Activated naive CD4-positive, alpha-beta T cell treated with anti-CD3 and anti-CD28 coated beads for 36 hours (primary cell): ENCODE data around the gene FBXL19. TPM values are rescaled to one million over a fixed set of nuclear protein-coding genes. Genes with fewer than 3 reads are reported as not detected.

Experiments used
- CTCF ChIA-PET: fragments of 350-600 bp; sonication (Branson Sonifier 250); formaldehyde crosslinking; loops from one replicate; lab custom pipeline; 2021; ENCODE audit warnings: antibody characterized with exemption; lab: Charles Lee
- DNase-seq: peaks from one replicate; pipeline ENCODE4 v3.0.0-alpha.2; 2020
- H3K27ac Mint-ChIP-seq: one replicate; pipeline ENCODE4 v1.8.0; 2021; ENCODE audit warnings: mild to moderate bottlenecking, mixed read lengths
- H3K27me3 Mint-ChIP-seq: one replicate; pipeline ENCODE4 v1.8.0; 2021; ENCODE audit warnings: low read depth, mixed read lengths
- H3K36me3 Mint-ChIP-seq: one replicate; pipeline ENCODE4 v1.8.0; 2021; ENCODE audit warnings: low read depth, mixed read lengths
- H3K4me1 Mint-ChIP-seq: one replicate; pipeline ENCODE4 v1.8.0; 2021; ENCODE audit warnings: low read depth, mixed read lengths
- H3K4me3 Mint-ChIP-seq: one replicate; pipeline ENCODE4 v1.8.0; 2021; ENCODE audit warnings: mild to moderate bottlenecking, moderate library complexity, mixed read lengths
- H3K9me3 Mint-ChIP-seq: one replicate; pipeline ENCODE4 v1.8.0; 2021; ENCODE audit warnings: mixed read lengths
- intact Hi-C: fragments of 100-400 bp; cut with micrococcal nuclease; formaldehyde crosslinking; loops from one replicate; pipeline ENCODE4 v1.15.1; 2023
- total RNA-seq, 2 experiments: library from RNA; stranded (reverse); gene quantifications; one replicate each; pipeline ENCODE4 v1.2.3, GENCODE V29; 2021

FBXL19 gene
- total RNA-seq, 2 experiments from 2014 or later, result 13.6 to 15.2 TPM

DNA sequence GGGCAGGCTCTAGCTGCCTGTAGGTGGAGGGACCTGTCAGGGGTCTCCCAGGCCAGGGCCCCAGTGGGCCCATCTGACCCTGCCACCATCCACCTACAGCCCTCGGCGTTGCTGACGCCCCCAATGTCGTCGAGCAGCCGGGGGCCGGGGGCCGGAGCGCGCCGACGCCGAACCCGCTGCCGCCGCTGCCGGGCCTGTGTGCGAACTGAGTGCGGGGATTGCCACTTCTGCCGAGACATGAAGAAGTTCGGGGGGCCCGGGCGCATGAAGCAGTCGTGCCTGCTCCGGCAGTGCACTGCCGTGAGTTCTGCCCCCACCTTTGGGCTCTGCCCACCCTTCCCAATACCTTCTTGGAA, 2.2 kb downstream of the FBXL19 start:
- no peak for DNase-seq
- intact Hi-C loops, result loop anchor here (10.0 kb wide), 2 partner anchors 371 to 551 kb away; partner anchors contain the start of genes MYL11, TBC1D10B and ZNF764
- Mint-ChIP-seq H3K4me3 (no peak overlapping the region), H3K27me3 (no peaks in the 10 kb centered on the region), H3K9me3 (no peaks in the 10 kb centered on the region), H3K4me1 (peaks cover 14% of the 10 kb centered on the region), H3K27ac (peak overlapping the region; percentile 32), H3K36me3 (peaks cover 2% of the 10 kb centered on the region)
- CTCF ChIA-PET, result interaction anchor here (1.1 to 2.0 kb wide), 2 partner anchors 16 to 112 kb away, joined by 4 to 9 read pairs; no protein-coding TSS in a partner anchor

DNA sequence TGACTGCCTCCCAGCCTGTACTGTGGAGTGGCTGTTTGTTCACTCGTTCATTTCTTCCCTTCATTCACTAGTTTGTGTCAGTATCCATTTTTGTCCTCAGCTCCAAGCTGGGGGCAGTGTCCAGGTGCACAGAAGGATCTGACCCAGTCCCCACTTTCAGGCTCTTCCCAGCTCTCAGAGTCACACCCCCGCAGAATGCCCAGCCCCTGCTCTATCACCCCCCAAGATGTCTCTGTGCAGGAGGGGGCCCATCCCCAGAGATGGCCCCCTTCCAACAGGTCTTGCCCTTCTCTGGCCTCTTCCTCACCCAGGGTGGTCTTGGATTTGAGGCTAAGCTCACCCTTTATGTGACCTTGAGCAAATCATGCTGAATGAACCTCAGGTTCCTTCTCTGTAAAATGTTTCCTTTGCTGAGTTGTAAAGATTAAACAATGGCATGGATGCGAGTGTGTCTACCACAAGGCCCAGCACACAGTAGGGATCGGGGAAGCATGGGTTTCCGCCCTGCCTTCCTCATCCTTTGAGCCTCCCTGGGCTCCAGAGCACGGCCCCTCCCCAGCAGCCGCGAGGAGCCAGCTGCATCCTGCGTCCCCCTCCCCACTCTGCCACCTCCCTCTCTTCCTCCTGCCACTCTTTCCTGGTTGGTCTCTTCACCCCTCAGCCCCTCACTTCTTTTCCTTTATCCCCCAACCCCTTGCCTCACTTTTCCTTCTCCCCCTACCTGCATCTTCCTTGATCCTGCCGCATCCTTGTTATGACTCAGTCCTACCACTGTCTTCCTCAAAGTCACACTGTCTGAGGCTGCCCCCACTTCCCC, 2.8 kb downstream of the FBXL19 start:
- CTCF ChIA-PET, result interaction anchor here (1.1 to 2.8 kb wide), 5 partner anchors 10 to 113 kb away, joined by 4 to 19 read pairs (median 5); no protein-coding TSS in a partner anchor
- Mint-ChIP-seq H3K4me1 (peaks cover 14% of the 10 kb centered on the region), H3K4me3 (peak overlapping the region; percentile 27), H3K36me3 (peaks cover 3% of the 10 kb centered on the region), H3K27me3 (no peaks in the 10 kb centered on the region), H3K27ac (no peak overlapping the region), H3K9me3 (no peaks in the 10 kb centered on the region)
- no peak for DNase-seq
- intact Hi-C loops, result loop anchor here (10.0 kb wide), 2 partner anchors 371 to 551 kb away; partner anchors contain the start of genes MYL11, TBC1D10B and ZNF764

DNA sequence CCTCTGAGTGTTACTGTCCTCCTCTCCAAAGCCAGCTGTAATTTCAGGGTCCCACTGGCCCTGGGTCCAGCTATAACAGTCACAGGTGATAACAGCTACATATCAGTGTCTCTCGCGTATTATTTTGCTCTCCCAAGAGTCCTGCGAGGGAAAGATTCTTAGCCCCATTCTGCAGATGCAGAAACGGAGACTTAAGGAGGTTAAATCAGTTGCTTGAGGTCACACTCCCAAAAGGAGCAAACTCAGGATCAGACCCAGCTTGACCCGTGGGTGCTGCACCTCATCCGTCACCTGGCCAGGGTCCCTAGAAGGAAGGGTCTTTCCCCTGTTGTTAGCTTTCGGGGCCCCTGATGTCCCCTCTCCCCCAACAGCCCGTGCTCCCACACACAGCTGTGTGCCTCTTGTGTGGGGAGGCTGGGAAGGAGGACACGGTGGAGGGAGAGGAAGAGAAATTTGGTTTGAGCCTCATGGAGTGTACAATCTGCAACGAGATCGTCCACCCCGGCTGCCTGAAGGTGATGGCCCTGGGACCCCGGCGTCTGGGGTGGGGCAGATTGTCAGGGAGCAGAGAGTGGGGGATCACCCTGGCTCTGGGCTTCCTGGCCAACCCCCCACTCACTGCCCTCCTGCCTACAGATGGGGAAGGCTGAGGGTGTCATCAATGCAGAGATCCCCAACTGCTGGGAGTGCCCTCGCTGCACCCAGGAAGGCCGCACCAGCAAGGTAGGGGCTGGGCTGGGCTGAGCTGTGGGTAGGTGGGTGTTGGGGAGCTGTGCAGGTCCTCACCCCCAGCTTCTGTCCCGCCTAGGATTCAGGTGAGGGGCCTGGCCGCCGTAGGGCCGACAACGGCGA, 3.8 kb downstream of the FBXL19 start:
- no peak overlapping the region for H3K27ac Mint-ChIP-seq
- peaks cover 3% of the 10 kb centered on the region for H3K36me3 Mint-ChIP-seq
- H3K27me3 Mint-ChIP-seq, result no peaks in the 10 kb centered on the region
- H3K4me1 Mint-ChIP-seq, result peaks cover 14% of the 10 kb centered on the region
- DNase-seq, result no peak
- CTCF ChIA-PET, result interaction anchor here (0.6 to 2.8 kb wide), 5 partner anchors 9 to 83 kb away, joined by 3 to 19 read pairs (median 5); no protein-coding TSS in a partner anchor
- intact Hi-C loops, result loop anchor here (10.0 kb wide), 2 partner anchors 372 to 552 kb away; partner anchors contain the start of genes MYL11, TBC1D10B and ZNF764
- H3K9me3 Mint-ChIP-seq, result no peaks in the 10 kb centered on the region
- no peak overlapping the region for H3K4me3 Mint-ChIP-seq

DNA sequence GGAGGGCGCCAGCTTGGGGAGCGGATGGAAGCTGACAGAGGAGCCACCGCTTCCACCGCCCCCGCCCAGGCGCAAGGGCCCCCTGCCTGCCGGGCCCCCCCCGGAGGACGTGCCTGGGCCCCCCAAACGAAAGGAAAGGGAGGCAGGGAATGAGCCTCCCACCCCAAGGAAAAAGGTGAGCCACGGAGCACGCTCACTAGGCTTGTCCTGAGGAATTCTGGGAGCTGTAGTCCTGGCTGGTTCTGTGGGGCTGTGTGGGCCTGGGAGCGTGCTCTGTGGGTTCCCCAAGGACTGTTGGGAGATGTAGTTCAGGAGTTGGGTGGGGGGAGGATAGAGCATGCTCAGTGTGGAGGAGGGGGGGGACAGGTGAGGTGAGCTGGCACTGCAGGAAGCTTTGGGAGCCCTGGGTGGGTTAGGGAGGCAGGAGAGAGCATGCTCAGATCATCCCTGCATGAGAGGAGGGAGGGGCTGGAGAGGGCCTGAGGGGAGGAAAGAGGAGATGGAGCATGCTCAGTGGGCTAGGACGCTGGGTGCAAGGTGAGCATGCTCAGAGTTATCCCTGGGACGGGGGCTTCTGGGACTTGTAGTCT, 4.5 kb downstream of the FBXL19 start:
- Mint-ChIP-seq H3K9me3 (no peaks in the 10 kb centered on the region), H3K27ac (no peak overlapping the region), H3K4me1 (peaks cover 14% of the 10 kb centered on the region), H3K27me3 (no peaks in the 10 kb centered on the region), H3K4me3 (no peak overlapping the region), H3K36me3 (peaks cover 6% of the 10 kb centered on the region)
- intact Hi-C loops, result loop anchor here (10.0 kb wide), 2 partner anchors 373 to 553 kb away; partner anchors contain the start of genes MYL11, TBC1D10B and ZNF764
- DNase-seq, result peak; percentile 57
- CTCF ChIA-PET, result interaction anchor here (0.9 to 2.8 kb wide), 3 partner anchors 8 to 84 kb away, joined by 5 to 19 read pairs (median 5); no protein-coding TSS in a partner anchor

DNA sequence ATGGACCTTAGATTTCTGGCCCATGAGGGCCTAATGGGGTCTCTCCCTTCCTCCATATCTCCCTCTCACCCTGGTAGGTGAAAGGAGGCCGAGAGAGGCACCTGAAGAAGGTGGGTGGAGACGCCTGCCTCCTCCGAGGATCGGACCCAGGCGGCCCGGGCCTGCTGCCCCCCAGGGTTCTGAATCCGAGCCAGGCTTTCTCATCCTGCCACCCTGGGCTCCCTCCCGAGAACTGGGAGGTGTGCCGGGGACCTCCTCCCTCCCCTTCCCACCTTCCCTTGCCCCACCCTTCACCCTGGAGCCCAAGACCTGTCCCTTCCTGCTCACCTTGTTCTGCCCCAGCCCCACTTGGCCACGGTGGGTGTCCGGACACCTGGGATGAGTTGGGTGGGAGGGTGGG, 5.0 kb downstream of the FBXL19 start:
- intact Hi-C loops, result loop anchor here (10.0 kb wide), 2 partner anchors 374 to 554 kb away; partner anchors contain the start of genes MYL11, TBC1D10B and ZNF764
- CTCF ChIA-PET, result interaction anchor here (0.9 to 2.8 kb wide), 2 partner anchors 14 to 84 kb away, joined by 5 to 19 read pairs; no protein-coding TSS in a partner anchor
- no peaks in the 10 kb centered on the region for H3K27me3 Mint-ChIP-seq

DNA sequence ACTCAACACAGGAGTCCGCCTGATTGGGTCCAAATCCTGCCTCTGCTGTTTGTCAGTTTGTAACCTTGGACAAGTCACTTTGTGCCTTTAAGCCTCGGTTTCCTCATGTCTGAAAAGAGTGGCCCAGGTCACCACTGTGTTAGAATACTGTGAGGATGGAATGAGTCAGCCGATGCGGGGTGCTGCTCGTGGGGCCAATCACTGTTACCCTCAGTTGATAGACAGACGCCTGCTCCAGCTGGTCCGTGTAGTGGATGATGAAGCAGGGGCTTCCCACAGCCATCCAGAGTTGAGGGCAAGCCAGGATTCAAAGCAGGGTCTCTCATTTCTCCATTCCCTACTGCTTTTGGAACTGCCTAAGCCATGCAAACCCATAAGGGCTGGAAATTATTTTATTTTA, 5.8 kb downstream of the FBXL19 start:
- CTCF ChIA-PET, result interaction anchor here (2.8 kb wide), 1 partner anchor 13 kb away, joined by 19 read pairs; no protein-coding TSS in a partner anchor
- Mint-ChIP-seq H3K4me3 (no peak overlapping the region), H3K4me1 (peaks cover 14% of the 10 kb centered on the region), H3K27me3 (no peaks in the 10 kb centered on the region), H3K9me3 (no peaks in the 10 kb centered on the region), H3K27ac (no peak overlapping the region), H3K36me3 (peaks cover 6% of the 10 kb centered on the region)
- intact Hi-C loops, result loop anchor here (10.0 kb wide), 2 partner anchors 374 to 554 kb away; partner anchors contain the start of genes MYL11, TBC1D10B and ZNF764
- DNase-seq, result no peak

More for the DNA sequence above, 5.0 kb downstream of the FBXL19 start:
- no peaks in the 10 kb centered on the region for H3K9me3 Mint-ChIP-seq
- peaks cover 14% of the 10 kb centered on the region for H3K4me1 Mint-ChIP-seq
- H3K4me3 Mint-ChIP-seq, result no peak overlapping the region
- H3K27ac Mint-ChIP-seq, result no peak overlapping the region
- no peak for DNase-seq
- peaks cover 6% of the 10 kb centered on the region for H3K36me3 Mint-ChIP-seq

DNA sequence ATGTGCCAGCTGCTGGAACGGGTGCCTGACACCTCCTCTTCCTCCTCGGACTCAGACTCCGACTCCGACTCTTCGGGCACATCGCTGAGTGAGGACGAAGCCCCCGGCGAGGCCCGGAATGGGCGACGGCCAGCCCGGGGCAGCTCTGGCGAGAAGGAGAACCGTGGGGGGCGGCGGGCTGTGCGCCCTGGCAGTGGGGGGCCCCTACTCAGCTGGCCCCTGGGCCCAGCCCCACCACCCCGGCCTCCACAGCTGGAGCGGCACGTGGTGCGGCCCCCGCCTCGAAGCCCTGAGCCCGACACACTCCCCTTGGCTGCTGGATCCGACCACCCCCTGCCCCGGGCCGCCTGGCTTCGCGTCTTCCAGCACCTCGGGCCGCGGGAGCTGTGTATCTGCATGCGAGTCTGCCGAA, 6.8 kb downstream of the FBXL19 start:
- CTCF ChIA-PET, result no interaction called here

DNA sequence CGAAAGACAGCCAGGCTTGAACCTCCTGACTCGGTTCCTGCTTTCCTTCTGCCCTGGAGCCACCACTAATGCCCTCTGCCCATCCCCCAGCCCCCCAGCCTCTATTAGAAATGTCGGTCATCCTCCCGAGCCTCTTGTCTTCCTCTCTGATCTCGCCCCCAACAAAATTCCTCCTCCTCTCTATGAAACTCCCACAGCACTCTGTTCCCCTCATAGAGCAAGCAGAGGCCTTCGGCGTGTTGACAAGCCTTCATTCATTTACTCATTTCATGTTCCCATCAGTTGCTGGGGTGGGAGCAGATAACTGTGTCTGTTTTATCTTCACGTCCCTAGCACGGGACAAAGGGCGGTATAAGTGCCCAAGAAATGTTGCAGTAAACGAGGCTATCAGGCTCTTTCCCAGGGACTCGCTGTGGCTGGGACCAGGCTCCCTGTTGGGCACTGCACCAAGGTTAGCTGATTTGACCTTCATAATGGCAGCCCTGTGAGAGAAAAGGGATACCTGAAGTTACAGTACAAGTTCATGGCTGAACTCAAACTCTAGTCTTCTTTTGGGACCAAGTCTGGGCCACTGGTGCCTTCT, 7.8 kb downstream of the FBXL19 start:
- H3K27me3 Mint-ChIP-seq, result no peaks in the 10 kb centered on the region
- H3K9me3 Mint-ChIP-seq, result no peaks in the 10 kb centered on the region
- no peak overlapping the region for H3K27ac Mint-ChIP-seq
- DNase-seq, result no peak
- no peak overlapping the region for H3K4me3 Mint-ChIP-seq
- CTCF ChIA-PET, result interaction anchor here (1.1 to 1.3 kb wide), 2 partner anchors 11 to 22 kb away, joined by 3 to 7 read pairs; no protein-coding TSS in a partner anchor
- peaks cover 15% of the 10 kb centered on the region for H3K36me3 Mint-ChIP-seq
- intact Hi-C loops, result no loop called here
- peaks cover 13% of the 10 kb centered on the region for H3K4me1 Mint-ChIP-seq

More for the DNA sequence above, 6.8 kb downstream of the FBXL19 start:
- no peak overlapping the region for H3K4me3 Mint-ChIP-seq
- no peaks in the 10 kb centered on the region for H3K9me3 Mint-ChIP-seq
- no peaks in the 10 kb centered on the region for H3K27me3 Mint-ChIP-seq
- peaks cover 13% of the 10 kb centered on the region for H3K36me3 Mint-ChIP-seq
- H3K27ac Mint-ChIP-seq, result no peak overlapping the region
- no peak for DNase-seq
- intact Hi-C loops, result no loop called here
- H3K4me1 Mint-ChIP-seq, result peaks cover 15% of the 10 kb centered on the region

DNA sequence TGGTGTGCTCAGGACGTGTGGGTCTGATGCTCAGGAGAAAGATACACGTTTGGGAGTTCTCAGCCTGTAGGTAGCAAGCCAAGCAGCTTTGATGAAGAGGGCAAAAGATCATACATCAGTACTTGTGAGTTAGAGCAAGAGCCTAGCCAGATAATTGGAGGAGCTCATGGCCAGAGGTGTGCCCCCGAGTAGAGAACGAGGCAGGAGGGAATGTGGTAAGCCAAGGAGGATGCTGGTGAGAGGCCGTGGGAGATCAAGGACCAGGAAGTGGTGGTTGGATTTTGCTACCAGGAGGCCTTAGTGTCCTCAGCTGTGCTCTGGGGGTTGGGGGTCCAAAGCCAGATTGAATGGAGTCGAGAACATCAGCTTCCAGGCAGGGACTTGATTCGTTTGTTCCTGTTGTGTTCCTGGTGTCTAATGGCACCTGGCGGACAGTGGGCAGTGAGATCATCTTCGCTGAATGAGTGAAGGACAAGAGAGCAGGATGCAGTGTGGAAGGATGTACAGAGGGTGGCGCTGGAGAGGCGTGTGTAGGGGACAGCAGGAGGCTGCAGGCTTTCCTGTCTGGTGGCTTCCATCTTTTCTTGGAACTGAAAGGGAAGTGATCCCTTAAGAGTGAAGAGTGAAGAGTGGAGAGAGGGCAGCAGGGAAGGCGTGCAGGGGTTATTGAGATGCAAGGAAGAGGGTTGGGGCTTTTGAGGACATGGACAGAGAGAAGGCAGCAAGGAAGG, 11.6 kb downstream of the FBXL19 start:
- Mint-ChIP-seq H3K27me3 (no peaks in the 10 kb centered on the region), H3K36me3 (peaks cover 16% of the 10 kb centered on the region), H3K9me3 (no peaks in the 10 kb centered on the region), H3K4me3 (no peak overlapping the region), H3K27ac (no peak overlapping the region), H3K4me1 (peaks cover 11% of the 10 kb centered on the region)
- intact Hi-C loops, result no loop called here
- DNase-seq, result peak; percentile 67
- CTCF ChIA-PET, result interaction anchor here (0.6 to 3.4 kb wide), 7 partner anchors 8 to 186 kb away, joined by 3 to 18 read pairs (median 4); no protein-coding TSS in a partner anchor

DNA sequence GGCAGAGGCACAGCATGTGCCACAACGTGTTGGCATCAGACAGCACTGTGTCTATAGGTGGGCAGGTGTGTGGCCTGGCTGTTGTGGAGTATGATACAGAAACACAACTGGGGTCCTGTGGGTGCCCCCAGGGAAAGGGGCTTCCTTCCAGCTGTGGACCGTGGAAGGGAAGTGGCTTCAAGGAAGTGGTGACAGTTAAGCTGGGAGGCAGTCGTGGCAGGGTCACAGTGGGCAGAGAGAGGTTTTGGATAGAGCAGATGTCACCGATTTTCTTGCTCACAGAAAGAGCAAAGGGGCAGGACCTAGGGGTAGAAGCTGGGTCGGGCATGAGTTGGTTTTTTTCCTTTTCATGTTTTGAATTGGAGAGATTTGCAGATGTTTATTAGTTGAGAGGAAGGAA, 14.3 kb downstream of the FBXL19 start:
- H3K9me3 Mint-ChIP-seq, result no peaks in the 10 kb centered on the region
- H3K27ac Mint-ChIP-seq, result no peak overlapping the region
- no peak overlapping the region for H3K4me3 Mint-ChIP-seq
- H3K27me3 Mint-ChIP-seq, result no peaks in the 10 kb centered on the region
- intact Hi-C loops, result no loop called here
- CTCF ChIA-PET, result no interaction called here
- H3K4me1 Mint-ChIP-seq, result peaks cover 27% of the 10 kb centered on the region
- DNase-seq, result no peak
- peaks cover 11% of the 10 kb centered on the region for H3K36me3 Mint-ChIP-seq
